ENCODE results near the gene CSN3.

Gene CSN3

GRCh38 chr4:70291341-70291740 is 48.9 kb downstream of the CSN3 start:
- no peak for DNase-seq (ENCODE audit: low read depth, low spot score)

DNA sequence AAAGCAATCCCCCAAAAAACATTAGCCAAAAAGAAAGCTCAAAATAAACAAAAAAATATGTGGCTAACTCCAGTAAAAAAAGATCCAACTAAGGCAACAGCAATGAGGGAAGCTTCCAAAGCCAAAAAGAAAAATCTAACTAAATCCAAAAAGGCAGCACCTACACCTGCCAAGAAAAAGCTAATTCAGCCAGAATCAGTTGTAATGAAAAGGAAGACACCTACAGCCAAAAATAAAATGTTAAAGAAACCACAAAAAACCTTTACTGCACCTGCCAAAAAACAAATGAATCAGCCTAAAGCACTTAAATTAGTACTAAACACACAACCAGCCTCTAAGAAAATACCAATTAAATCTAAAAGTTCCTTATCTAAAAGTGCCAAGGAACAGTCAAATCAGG is 55.2 kb downstream of the CSN3 start:
- DNase-seq (ENCODE audit: low read depth, low spot score): no peak

DNA sequence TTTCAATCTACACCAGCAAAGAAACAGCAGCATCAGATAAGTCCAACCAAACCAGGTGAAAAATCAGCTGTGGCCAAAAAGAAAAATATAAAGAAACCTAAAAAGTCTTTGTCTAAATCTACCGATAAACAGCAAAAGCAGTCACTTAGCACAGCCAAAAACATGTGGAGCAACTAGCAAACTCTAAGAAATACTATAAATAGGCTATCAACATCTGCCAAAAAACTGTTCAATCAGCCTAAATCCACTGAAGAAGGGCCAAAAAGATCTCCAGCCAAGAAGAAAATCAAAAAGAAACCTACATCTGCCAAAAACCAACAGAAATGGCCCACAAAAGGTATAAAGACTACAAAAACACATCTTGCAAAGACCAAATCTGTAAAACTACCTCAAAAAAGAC is 55.7 kb downstream of the CSN3 start:
- no peak for DNase-seq (ENCODE audit: low read depth, low spot score)

DNA sequence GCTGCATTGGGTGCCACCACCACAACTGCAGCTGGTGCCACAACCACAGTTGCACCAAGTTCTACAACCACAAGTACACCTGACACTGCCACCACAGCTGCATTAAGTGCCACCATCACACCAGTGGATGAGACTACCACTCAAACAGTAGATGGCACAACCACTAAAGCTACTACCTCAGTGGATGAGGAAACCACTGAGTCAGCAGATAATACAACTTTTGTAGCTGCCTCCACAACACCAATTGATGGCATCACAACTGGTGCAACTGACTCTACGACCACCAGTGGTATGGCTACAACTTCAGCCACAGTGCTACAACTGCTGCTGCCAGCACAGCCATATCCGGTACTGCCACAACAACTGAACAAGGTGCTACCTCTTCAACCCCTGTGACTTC is 57.2 kb downstream of the CSN3 start:
- DNase-seq (ENCODE audit: low read depth, low spot score): no peak

DNA sequence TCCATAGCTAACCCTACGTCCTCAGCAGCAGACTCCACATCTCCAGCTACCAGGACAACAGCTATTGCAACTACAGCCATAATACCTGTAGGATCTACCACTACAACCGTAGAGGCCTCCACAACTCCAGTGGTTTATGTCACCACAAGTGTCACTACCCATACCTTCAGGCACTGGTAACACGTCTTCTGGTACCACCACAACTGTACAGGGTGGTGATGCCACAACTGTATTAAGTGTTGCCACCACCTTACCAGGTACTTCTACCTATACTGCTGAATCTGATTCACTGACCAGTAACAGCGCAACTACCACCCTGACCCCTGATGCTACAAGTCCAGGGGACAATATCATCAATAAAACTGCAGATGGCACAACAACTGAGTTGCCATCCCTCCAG is 57.8 kb downstream of the CSN3 start:
- no peak for DNase-seq (ENCODE audit: low read depth, low spot score)
